Measurements from ENCODE around the gene ACACA.

Gene ACACA

DNA sequence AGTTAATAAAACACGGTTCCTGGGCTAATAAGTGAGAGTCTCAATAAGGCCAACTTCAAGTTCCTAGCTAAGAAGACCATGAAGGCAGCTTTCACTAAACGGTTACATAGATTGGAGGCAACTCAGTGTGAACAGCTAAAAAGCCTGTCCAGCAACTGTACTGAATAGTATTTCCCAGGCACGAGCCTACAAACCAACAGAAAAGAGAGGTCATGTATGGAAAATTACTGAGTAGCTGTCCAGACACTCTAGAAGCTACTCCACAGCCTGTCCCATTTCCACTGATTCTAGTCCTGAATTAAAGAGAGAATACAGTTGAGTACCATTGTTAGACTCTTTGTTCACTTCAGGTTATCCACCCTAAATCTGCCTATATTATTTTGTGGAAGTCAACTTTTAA, 67.3 kb downstream of the ACACA start:
- no peak for DNase-seq

DNA sequence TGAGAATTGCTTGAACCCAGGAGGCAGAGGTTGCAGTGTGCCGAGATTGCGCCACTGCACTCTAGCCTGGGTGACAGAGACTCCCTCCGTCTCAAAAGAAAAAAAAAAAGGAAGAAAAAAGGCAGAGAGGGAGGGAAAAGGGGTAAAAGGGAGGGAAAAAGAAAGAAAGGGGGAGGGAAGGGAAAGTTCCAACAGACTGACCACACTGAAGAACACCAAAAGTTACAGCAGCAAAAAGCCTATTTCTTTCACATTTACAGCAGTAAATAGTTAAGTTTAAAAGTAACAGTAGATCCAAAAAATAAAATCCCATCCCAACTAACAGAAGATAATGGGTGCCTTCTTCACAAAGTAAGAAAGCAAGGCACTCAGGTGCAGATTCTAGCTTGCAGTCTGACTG, 67.8 kb downstream of the ACACA start:
- no peak for DNase-seq

DNA sequence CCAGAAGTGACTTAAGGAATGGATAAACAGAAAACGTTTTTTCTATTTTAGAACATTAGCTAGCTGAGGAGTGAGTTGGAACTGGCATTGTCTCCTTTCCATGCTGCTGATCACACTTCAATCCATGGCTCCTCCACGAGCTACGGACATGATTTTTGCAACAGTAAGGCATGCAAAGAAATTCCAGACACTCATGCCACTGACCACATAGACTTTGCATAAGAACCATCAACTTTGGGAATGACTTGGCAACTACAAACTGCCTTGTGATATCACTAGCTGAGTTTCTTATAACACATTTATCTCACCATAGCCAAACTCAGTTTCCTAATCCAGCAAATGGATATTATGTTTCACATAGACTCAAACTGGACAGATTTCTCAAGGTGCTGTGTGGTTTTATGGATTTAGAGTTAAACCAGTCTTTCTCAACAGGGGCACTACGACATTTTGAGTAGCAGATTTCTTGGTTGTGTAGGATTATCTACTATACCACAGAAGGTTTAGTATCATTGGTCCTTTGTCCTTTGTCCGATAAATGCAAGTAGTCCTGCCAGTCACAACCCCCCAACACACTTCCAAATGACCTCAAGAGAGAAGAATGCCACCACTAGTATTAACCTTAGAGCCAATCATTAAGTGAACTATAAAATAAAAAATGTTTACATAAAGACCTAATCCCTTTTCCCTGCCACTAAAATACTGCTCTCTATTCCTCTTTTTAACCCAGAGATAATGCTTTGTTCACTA, 79.1 kb downstream of the ACACA start:
- no peak for DNase-seq

DNA sequence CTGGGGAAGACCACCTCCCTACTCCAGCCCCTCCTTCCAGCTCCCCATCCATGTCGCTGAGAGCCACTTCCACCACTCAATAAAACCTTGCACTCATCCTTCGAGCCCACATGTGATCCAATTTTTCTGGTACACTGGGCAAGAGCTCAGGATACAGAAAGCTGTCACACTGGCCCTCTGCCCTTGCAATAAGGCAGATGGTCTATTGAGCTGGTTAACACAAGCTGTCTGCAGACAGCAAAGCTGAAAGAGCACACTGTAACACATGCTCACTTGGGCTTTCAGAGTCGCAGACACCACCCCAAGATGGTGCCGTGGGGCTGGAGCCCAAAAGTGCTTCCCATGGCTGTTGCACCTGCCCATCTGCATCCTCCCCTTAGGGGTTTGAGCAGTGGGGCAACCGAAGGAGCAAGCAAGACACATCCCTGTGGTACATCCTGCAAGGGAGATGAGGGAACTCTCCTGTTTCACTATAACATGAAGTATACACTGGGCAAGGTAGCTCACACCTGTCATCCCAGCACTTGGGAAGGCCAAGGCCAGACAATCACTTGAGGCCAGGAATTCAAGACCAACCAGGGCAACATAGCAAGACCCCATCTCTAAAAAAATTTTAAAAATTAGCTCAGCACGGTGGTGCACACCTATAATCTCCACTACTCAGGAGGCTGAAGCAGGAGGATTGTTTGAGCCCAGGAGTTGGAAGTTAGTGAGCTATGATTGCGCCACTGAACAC, 83.6 kb downstream of the ACACA start:
- no peak for DNase-seq

DNA sequence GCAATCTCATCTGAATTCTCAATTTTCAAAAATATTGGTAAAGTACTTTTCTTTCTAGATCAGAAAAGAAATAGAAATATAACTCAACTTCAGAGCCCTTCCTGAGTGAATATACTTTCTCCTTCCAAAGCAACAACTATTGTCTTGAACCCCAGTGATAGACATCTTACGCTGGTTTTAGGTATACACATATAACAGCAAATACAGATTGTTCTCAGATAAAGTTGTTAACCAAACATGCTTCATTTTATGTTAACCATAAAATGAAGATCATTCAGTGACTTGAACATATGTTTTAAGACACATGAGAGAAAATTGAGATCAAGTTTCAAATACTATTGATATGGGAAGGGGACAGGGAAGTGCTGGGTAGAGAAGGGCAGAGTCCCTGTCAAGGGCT, 84.5 kb downstream of the ACACA start:
- DNase-seq = no peak

DNA sequence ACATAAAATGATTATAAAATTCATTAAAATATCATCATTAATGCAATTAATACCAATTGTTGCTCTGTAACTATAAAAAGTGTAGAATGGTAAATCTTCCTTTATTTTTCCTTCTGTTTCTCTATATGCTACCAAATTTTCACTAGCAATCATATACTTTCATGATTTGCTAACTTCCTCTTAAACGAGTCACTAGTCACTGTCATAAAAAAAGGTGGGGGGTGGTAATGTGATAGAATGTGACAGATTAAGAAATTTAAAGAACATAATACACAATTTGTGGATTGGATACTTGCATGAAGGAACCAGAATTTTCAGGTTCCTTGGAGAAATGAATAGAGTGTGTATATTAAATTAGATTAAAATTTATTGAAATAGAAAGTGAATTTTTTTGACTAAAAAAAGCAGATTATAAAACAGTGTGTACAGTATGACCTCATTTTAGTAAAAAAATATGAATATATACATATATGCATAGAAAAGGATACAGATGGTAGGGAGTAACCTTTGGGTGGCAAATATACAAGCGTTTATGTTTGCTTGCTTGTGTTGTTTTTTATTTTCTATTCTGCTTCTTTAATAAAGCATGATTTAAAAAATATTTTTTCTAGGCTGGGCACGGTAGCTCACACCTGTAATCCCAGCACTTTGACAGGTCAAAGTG, 87.6 kb downstream of the ACACA start:
- no peak for DNase-seq

DNA sequence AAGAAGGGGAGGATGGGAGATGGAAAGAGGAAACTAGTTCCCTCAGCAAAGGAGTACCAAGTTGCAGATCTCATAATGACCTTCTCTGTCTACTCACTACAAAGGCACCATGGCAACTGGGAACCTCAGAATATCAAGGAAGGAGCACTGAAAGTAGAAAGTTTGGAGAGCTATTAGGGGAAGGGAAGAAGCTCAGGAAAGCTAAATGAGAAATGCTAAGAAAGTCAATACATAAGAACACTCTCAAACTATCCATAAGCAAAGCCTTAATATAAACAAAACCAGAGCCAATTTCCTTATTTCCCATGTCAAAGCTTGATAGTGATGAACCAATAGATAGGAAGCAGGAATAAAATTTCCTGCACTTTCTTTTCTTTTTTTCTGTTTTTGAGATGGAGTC, 88.8 kb downstream of the ACACA start:
- DNase-seq = no peak

DNA sequence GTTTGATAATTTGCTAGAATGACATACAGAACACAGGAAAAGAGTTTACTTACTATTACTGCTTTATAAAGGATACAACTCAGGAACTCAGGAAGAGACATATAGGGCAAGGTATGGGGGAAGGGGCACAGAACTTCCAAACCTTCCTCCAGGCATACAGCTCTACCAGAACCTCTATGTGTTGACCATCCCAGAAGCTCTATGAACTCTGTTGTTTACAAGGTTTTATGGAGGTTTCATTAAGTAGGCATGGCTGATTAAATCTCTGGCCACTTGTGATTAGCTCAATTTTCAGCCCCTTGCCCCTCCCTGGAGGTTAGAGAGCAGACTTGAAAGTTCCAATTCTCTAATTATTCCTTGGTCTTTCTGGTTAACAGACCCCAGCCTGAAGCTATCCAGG, 91.0 kb downstream of the ACACA start:
- no peak for DNase-seq

DNA sequence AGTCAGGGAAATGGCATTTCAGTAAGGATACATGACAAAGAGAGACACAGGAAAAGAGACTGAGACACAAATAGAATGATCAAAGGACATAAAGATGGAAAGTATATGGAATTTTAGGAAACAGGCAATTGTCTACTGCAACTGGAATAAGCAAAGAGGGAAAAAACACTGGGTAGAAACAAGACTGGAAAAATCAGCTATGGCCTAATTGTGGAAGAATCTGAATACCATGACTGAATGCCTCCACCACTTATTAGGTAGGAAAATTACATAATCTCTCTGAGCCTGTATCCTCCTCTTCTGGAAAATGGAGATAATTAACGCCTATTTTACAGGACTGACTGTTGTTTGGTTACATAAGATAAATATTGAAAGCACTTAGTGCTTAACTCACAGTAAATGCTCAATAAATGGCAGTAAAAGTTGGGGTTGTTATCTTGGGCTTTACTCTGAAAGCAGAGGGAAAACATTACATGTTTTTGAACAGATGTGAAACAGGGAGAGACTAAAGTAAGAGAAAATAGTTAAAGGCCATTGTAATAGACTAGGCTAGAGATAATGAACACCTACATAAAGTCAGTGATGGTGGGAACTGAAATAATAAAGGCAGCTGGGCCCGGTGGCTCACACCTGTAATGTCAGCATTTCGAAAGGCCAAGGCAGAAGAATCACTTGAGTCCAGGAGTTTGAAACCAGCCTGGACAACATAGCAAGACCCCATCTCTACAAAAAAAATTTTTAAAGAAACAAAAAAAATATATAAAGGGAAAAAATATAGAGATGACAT, 94.3 kb downstream of the ACACA start:
- no peak for DNase-seq

DNA sequence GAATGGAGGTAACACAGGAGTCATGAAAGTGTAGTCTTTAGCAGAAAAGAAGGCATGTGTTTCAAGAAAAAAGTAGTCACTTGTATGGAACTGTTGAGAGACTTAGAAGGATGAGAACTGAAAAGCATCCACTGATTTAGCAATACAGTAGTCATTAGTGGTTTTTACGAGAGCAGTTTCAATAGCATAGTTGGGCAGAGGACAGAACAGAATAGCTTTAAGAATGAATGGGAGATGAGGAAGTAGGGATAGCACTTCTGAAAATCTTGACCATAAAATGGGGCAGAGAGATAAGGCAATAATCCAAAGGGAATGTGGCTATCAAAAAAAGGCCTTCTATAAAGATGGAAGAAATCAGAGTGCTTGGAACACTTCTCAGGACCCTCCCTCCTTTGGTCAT, 95.7 kb downstream of the ACACA start:
- no peak for DNase-seq

DNA sequence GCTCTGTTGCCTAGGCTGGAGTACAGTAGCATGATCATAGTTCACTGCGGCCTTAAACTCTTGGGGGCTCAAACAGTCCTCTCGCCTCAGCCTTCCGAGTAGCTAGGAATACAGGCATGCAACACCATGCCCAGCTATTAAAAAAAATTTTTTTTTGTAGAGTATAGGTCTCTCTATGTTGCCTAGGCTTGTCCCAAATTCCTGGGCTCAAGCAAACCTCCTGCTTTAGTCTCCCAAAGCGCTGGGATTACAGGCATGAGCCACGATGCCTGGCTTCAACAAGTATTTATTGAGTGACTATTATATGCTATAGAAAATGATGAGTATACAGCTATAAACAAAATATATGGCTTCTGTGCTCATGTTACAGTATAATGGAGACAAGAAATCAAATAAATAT, 97.6 kb downstream of the ACACA start:
- no peak for DNase-seq

DNA sequence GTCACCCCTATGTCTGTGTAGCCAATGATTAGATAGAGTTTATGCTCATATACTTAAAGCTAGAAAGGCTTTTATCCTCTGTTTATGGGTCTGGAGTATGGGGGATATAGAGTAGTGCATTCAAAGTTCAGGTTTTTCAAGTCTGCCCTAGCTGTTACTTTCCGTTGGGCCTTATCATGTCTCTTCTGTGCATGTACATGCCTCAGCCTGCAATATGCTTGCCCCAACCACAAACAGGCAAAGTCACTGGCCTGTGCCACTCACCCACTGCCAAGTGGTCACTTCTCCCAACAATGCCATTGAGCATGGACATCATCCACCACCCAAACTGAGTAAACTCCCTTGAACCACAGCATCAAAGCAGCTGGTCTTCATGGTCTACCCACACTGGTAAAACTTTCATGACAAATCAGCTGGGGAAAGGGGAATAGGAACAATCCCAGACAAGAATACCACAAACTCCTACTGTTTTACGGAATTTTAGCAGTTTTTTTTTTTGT, 101.2 kb downstream of the ACACA start:
- DNase-seq = no peak

DNA sequence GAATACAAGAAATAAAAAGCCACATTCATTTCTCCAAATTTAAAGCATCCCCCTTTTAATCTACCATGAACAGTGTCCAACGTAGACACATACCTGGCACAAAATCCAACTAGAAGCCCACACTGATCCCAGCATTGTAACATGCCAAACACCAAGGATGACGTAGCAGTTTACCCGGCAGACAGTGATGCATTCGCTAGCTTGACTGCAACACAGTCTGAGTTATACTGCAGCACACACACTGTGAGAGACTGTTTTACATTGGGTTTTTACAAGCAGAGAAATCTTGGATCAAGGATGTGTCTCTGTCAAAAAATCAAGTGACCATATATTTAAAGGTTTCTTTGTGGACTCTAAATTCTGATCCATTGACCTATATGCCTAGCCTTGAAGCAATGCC, 105.3 kb downstream of the ACACA start:
- no peak for DNase-seq

DNA sequence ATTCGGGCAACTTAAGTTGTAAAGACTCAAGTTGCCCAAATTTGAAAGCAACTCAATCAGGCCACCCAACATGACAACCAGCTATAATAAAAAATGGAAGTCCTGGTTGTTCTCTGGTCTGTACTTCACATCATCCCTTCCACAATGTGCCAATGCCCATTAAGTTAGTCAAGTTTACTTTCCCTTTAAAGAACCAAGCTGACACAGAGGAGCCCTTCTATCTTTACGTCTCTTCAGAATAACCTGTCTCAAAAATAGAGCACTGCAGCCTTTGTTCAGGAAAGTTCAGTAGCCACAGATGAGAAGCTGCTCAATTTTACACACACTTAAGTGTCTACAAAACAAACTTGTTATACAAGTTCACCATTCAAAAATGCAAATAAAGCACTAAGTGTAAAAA, 106.0 kb downstream of the ACACA start:
- no peak for DNase-seq

DNA sequence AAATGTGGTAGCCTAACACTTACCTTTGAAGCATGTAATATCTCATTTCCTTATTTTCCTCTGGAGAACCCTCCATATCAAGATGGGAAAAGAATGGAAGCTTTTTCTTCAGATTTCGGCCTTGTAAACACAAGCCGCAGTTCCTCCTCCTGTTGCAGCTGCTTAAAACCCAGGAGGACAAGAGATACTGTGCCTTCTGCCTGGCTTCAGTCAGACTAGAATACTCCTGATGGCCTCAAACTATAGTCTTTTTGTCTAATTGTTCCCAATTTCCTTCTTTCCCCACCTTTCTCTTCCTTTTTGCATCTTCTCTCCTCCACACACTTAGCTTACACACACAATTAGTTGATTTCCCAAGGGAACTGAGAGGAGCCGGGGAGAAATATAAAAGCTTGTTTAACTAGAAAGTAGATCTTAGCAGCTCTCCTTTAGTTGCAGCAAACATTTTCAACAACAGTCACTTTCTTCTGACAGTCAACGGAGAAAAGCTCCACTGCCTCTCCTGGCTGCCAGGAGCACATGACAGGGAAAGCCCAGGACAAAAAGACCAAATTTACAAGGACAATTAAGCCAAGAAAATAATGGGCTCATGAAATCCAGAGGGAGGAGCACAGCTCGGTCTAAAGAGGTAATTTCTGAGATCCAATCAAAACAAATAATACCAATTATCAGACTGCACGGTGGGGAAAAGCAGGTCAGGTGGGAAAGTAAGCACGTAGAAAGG, 107.2 kb downstream of the ACACA start:
- DNase-seq = no peak

DNA sequence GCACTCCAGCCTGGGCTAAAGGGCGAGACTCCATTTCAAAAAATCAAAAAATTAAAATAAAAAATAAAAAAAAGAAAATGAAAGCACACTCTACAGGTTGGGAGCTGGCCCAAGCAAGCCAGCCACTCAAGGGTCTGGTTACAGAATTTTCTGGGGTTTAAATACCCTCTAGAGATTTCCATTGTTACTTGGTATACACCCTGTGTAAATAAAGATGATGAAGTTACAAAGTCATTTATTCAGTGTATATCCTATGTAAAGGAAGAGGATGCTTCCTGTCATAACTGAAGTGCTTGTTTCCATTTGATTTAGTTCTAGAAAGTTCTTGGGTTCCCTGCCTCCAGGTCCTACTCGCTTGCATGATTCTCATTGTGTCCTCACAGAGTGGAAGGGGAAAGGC, 110.7 kb downstream of the ACACA start:
- no peak for DNase-seq

DNA sequence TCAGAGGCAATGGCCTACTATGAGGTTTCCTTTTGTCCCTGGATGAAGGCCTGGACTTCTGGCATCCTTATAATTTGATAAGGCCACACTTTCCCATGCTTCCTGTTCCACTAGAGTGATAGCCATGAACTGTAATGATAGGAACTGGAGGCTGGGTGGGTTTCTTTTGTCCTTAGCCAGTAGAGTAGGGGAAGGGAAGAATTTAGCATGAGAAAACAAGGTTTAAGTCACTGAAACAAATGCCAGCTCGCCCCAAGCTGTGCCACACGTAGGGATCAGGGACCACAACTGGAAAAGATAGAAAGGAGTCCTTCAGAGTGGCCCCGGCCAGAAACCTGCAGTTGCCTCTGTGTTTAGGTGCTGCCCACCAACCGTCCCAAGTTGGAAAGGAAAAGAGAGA, 111.7 kb downstream of the ACACA start:
- DNase-seq = no peak

DNA sequence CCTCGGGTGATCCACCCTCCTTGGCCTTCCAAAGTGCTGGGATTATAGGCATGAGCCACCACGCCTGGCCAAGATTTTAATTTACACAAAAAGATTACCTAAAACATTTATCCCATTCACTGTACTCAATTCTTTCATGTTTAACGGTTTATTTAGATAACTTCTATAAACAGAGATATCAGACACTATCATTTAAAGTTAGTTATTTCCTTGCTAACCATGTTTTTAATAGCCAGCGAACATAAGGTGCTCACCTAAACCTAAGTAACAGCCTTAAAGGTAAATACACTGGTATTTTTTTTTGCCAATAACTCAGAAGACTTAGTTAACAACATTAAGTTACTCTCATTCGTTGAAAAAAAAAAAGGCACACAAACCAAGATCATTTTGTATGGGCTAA, 112.9 kb downstream of the ACACA start:
- no peak for DNase-seq

DNA sequence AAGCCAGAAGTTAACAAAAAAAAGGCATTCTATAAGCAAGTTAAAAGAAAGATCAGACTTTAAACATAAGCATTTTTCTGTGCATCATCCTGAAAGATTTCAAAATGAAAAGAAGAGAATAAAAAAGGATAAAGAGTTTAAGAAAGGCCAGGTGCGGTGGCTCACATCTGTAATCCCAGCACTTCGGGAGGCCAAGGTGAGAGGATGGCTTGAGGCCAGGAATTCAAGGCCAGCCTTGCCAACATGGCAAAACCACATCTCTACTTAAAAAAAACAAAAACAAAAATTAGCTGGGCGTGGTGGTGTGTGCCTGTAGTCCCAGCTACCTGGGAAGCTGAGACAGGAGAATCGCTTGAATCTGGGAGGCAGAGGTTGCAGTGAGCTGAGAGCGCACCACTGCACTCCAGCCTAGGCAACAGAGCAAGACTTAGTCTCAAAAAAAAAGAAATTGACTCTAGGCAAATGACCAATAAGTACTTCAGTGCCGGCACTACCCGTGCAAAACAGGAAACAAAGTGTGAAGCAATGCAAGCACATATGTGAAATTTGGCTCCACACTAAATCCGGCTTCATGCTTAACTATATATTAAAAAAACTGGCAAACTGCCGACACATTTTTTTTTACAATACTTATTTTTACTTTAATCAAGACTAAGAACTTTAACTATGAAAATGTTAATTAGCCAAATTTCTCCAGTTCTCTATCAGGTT, 114.1 kb downstream of the ACACA start:
- no peak for DNase-seq

DNA sequence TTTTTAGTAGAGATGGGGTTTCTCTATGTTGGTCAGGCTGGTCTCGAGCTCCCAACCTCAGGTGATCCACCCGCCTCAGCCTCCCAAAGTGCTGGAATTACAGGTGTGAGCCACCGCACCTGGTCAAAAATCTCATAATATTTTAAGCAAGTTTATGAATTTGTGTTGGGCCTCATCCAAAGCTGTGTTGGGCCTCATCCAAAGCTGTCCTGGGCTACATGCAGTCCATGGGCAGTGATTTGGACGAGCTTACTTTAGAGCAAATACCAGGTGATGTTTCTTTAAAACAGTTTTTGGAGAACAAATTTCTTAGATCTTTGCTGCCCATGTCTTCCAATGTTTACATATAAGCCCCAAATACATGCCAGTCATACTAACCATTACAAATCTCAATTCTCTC, 115.3 kb downstream of the ACACA start:
- DNase-seq = no peak

DNA sequence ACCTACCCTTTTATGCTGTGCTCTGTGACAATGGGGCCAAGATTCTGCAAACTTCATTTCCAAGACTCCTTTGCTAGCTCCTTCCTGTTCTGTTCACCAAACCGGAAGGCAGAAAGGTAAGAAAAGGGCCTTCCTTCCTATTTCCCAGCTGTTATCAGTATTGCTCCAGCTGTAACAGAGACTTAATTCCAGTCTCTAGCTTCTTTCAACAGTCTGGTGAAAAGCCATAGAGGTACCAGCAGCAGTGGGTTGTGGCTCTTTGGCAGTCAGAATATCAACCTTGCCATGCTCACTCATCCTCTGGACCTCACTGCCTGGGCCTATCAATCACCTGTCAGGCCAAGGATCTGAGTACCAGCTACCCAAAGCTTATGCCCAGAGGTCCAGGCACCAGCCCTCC, 120.2 kb downstream of the ACACA start:
- no peak for DNase-seq

DNA sequence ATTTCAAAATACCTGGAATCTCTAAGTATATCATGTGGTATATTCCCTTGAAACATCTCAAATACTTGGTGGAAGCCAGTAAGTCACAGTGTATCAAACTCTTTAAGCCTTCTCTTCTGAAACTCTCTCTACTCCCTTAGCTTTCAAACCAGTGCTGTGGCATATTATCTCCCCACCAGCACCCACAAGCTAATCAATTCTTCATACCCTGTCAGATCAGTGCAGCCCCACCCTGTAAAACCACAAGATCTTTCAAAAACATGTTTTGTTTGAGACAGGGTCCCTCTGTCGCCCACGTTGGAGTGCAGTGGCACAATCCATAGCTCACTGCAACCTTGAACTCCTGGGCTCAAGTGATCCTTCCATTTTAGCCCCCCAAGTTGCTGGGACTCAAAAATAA, 122.4 kb downstream of the ACACA start:
- DNase-seq = no peak

All from GDM1 (cell line).